ENCODE data around the gene GAB4.
A peak's percentile ranks its signal among the peaks of the same experiment; 100 is the strongest.

Gene GAB4

DNA sequence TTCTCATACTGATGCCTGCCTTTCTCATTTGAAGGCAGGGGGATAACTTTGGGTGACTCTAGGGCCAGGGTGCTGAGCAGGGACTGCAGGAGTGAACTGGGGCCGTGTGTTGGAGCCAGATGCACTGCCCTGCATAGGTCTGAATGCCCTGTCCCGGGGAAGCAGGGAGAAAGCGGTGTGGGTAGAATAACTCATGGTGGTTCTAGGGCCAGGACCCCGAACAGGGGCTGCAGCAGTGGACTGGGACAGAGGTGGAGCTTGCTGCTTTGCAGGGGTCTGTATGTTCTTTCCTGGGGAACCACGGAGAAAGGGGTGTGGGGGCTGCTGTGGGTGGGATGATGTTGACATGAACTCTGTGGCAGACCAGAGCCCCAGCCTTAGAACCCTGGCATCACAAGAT lies 52.9 kb downstream of the GAB4 start:
- Histone ChIP-seq H3K4me3 (ENCODE audit: insufficient read depth in 1 of 2, low read depth in 1 of 2, low read length in 2 of 2) (no peak overlapping the region), H3K18ac (ENCODE audit: low read depth in 1 of 2, low read length in 2 of 2) (no peak overlapping the region), H2BK5ac (ENCODE audit: low read depth, low read length, poor library complexity, severe bottlenecking) (no peak overlapping the region), H3K4me2 (ENCODE audit: low read length, poor library complexity, severe bottlenecking) (no peak overlapping the region), H3K27me3 (ENCODE audit: control insufficient read depth in 1 of 2, insufficient read depth in 1 of 2, low read length in 2 of 2) (peaks cover 0 to 10% of the 10 kb centered on the region in 2 experiments), H3K9me3 (ENCODE audit: control insufficient read depth, low read length) (no peaks in the 10 kb centered on the region), H4K91ac (ENCODE audit: low read length) (no peak overlapping the region), H2BK120ac (ENCODE audit: low read depth, low read length) (no peak overlapping the region), H3K36me3 (ENCODE audit: control insufficient read depth in 1 of 2, insufficient read depth in 2 of 2, low read depth in 1 of 2, low read length in 2 of 2) (no peaks in the 10 kb centered on the region), H4K8ac (ENCODE audit: low read length) (no peak overlapping the region), H3K4me1 (ENCODE audit: control insufficient read depth, insufficient read depth, low read depth, low read length) (no peaks in the 10 kb centered on the region), H3K27ac (ENCODE audit: low read length, poor library complexity, severe bottlenecking) (no peak overlapping the region), H3K4ac (ENCODE audit: low read depth in 1 of 2, low read length in 2 of 2) (no peak overlapping the region), H3K23ac (ENCODE audit: low read length in 2 of 2) (no peak overlapping the region), H3K9ac (ENCODE audit: low read length) (no peak overlapping the region), H3K14ac (ENCODE audit: low read length in 2 of 2) (no peak overlapping the region), H2AFZ (ENCODE audit: low read depth, low read length) (no peak overlapping the region), H2BK12ac (ENCODE audit: low read length in 2 of 2) (no peak overlapping the region), H3K79me1 (replicated peaks; ENCODE audit: low read length, poor library complexity, severe bottlenecking) (no peaks in the 10 kb centered on the region), H2BK15ac (ENCODE audit: low read depth, poor library complexity, severe bottlenecking) (no peak overlapping the region), H2AK5ac (ENCODE audit: low read length, severe bottlenecking) (no peak overlapping the region)
- no peak for DNase-seq
- 45% methylated on average over 5 of the region's 5 CpGs for WGBS

DNA sequence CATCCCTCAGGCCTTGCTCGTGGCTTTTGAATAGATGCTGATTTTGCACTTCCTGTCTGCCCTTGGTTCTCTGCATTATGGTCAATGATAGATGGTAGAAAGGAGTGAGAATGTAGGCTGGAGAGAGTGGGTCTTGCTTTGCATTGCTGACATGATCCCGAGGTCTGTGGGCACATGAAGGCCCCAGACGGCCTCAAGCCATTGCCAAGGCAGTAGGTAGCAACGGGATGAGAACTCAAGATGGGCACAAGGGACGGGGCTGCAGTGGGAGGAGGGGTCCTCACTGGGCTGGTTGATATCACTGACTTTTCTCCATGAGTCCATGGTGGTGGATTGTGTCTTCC lies 54.0 kb downstream of the GAB4 start:
- no peak for DNase-seq
- no peak overlapping the region for H2AFZ ChIP-seq (ENCODE audit: low read depth, low read length)
- H4K8ac ChIP-seq (ENCODE audit: low read length): no peak overlapping the region
- 42% methylated on average over 5 of the region's 5 CpGs for WGBS
- no peak overlapping the region for H2BK12ac ChIP-seq (ENCODE audit: low read length in 2 of 2)
- H2AK5ac ChIP-seq (ENCODE audit: low read length, severe bottlenecking): no peak overlapping the region
- peaks cover 0 to 10% of the 10 kb centered on the region in 2 experiments for H3K27me3 ChIP-seq (ENCODE audit: control insufficient read depth in 1 of 2, insufficient read depth in 1 of 2, low read length in 2 of 2)
- no peak overlapping the region for H3K23ac ChIP-seq (ENCODE audit: low read length in 2 of 2)
- no peaks in the 10 kb centered on the region for H3K36me3 ChIP-seq (ENCODE audit: control insufficient read depth in 1 of 2, insufficient read depth in 2 of 2, low read depth in 1 of 2, low read length in 2 of 2)
- H3K4ac ChIP-seq (ENCODE audit: low read depth in 1 of 2, low read length in 2 of 2): no peak overlapping the region
- no peak overlapping the region for H3K14ac ChIP-seq (ENCODE audit: low read length in 2 of 2)
- H3K79me1 ChIP-seq (replicated peaks; ENCODE audit: low read length, poor library complexity, severe bottlenecking): no peaks in the 10 kb centered on the region
- H2BK120ac ChIP-seq (ENCODE audit: low read depth, low read length): no peak overlapping the region
- H3K18ac ChIP-seq (ENCODE audit: low read depth in 1 of 2, low read length in 2 of 2): no peak overlapping the region
- H3K4me3 ChIP-seq (ENCODE audit: insufficient read depth in 1 of 2, low read depth in 1 of 2, low read length in 2 of 2): no peak overlapping the region
- no peak overlapping the region for H2BK15ac ChIP-seq (ENCODE audit: low read depth, poor library complexity, severe bottlenecking)
- H3K4me2 ChIP-seq (ENCODE audit: low read length, poor library complexity, severe bottlenecking): no peak overlapping the region
- H3K4me1 ChIP-seq (ENCODE audit: control insufficient read depth, insufficient read depth, low read depth, low read length): no peaks in the 10 kb centered on the region
- no peak overlapping the region for H3K9ac ChIP-seq (ENCODE audit: low read length)
- no peak overlapping the region for H4K91ac ChIP-seq (ENCODE audit: low read length)
- no peak overlapping the region for H3K27ac ChIP-seq (ENCODE audit: low read length, poor library complexity, severe bottlenecking)
- H3K9me3 ChIP-seq (ENCODE audit: control insufficient read depth, low read length): no peaks in the 10 kb centered on the region
- H2BK5ac ChIP-seq (ENCODE audit: low read depth, low read length, poor library complexity, severe bottlenecking): no peak overlapping the region

DNA sequence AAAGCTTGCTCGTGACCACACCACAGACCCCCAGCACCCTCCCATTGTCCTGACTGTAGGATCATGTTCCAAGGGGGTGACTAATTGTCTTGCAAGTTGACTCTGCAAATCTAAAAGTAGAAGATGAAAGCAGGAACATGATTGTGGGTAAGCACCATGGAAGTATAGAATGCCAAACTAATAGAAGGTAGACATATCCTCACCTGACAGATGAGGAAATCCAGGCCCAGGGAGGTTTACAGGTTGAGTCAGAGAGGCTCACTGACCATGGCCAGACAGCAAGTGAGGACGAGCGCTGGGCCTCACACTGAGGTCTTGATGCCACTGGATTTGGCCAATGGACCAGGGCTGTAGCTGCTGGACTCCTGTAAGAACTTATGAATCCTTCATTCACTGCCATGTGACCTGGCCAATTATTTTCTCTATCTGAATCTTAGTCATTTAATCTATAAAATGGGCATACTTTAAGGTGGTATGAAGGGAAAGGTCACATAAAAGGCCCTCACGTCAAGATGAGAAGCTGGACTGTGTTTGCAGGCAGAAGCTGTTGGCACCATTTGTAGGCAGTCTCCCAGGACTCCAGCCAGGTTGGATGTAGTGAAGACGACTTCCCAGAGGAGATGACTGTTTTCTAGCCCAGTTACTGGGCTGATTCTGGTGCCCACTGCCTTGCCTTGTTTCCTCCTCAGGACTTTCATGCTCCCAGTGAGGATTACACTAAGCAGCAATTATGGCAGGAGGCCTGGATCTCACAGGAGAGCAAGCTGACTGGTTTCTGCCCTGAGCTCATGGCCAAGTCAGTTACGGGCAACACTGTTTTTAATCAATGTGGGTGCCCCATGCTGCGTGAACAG lies 54.6 kb downstream of the GAB4 start:
- Histone ChIP-seq H2BK15ac (ENCODE audit: low read depth, poor library complexity, severe bottlenecking) (no peak overlapping the region), H3K27ac (ENCODE audit: low read length, poor library complexity, severe bottlenecking) (no peak overlapping the region), H3K4me1 (ENCODE audit: control insufficient read depth, insufficient read depth, low read depth, low read length) (no peaks in the 10 kb centered on the region), H3K18ac (ENCODE audit: low read depth in 1 of 2, low read length in 2 of 2) (no peak overlapping the region), H3K36me3 (ENCODE audit: control insufficient read depth in 1 of 2, insufficient read depth in 2 of 2, low read depth in 1 of 2, low read length in 2 of 2) (no peaks in the 10 kb centered on the region), H2AK5ac (ENCODE audit: low read length, severe bottlenecking) (no peak overlapping the region), H3K4me3 (ENCODE audit: insufficient read depth in 1 of 2, low read depth in 1 of 2, low read length in 2 of 2) (no peak overlapping the region), H3K14ac (ENCODE audit: low read length in 2 of 2) (no peak overlapping the region), H4K91ac (ENCODE audit: low read length) (no peak overlapping the region), H2BK12ac (ENCODE audit: low read length in 2 of 2) (no peak overlapping the region), H3K9ac (ENCODE audit: low read length) (no peak overlapping the region), H2BK5ac (ENCODE audit: low read depth, low read length, poor library complexity, severe bottlenecking) (no peak overlapping the region), H2BK120ac (ENCODE audit: low read depth, low read length) (no peak overlapping the region), H3K23ac (ENCODE audit: low read length in 2 of 2) (no peak overlapping the region), H3K4ac (ENCODE audit: low read depth in 1 of 2, low read length in 2 of 2) (no peak overlapping the region), H4K8ac (ENCODE audit: low read length) (no peak overlapping the region), H2AFZ (ENCODE audit: low read depth, low read length) (no peak overlapping the region), H3K9me3 (ENCODE audit: control insufficient read depth, low read length) (no peaks in the 10 kb centered on the region), H3K27me3 (ENCODE audit: control insufficient read depth in 1 of 2, insufficient read depth in 1 of 2, low read length in 2 of 2) (peaks cover 0 to 10% of the 10 kb centered on the region in 2 experiments), H3K4me2 (ENCODE audit: low read length, poor library complexity, severe bottlenecking) (no peak overlapping the region), H3K79me1 (replicated peaks; ENCODE audit: low read length, poor library complexity, severe bottlenecking) (no peaks in the 10 kb centered on the region)
- DNase-seq: no peak
- 53% methylated on average over 7 of the region's 7 CpGs for WGBS

DNA sequence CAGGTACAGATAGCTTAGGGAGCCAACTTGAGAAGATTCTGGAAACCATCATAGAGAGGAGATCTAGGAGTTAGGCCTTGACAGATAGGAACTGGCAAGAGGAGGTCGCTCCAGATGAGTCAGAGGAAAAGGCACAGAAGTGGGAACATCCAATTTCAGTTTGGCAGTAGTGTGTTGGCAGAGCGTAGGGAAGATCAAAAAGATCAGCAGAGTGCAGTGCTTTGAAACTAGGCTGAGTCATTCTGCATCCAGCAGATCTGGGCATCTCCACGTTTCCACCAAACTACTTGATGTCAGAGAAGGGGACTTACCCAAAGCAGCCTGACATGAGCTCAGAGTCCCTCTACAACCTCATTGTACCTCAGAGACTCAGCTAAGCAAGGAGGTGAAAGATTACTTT lies 58.5 kb downstream of the GAB4 start:
- no peak overlapping the region for H3K18ac ChIP-seq (ENCODE audit: low read depth in 1 of 2, low read length in 2 of 2)
- H2AK5ac ChIP-seq (ENCODE audit: low read length, severe bottlenecking): no peak overlapping the region
- H2AFZ ChIP-seq (ENCODE audit: low read depth, low read length): no peak overlapping the region
- no peak overlapping the region for H3K27ac ChIP-seq (ENCODE audit: low read length, poor library complexity, severe bottlenecking)
- no peaks in the 10 kb centered on the region for H3K36me3 ChIP-seq (ENCODE audit: control insufficient read depth in 1 of 2, insufficient read depth in 2 of 2, low read depth in 1 of 2, low read length in 2 of 2)
- H3K79me1 ChIP-seq (replicated peaks; ENCODE audit: low read length, poor library complexity, severe bottlenecking): no peaks in the 10 kb centered on the region
- no peak overlapping the region for H3K23ac ChIP-seq (ENCODE audit: low read length in 2 of 2)
- 22% methylated on average over 3 of the region's 3 CpGs for WGBS
- H2BK15ac ChIP-seq (ENCODE audit: low read depth, poor library complexity, severe bottlenecking): no peak overlapping the region
- H3K9me3 ChIP-seq (ENCODE audit: control insufficient read depth, low read length): no peaks in the 10 kb centered on the region
- H3K14ac ChIP-seq (ENCODE audit: low read length in 2 of 2): no peak overlapping the region
- no peaks in the 10 kb centered on the region for H3K27me3 ChIP-seq (ENCODE audit: control insufficient read depth in 1 of 2, insufficient read depth in 1 of 2, low read length in 2 of 2)
- no peak overlapping the region for H3K4me2 ChIP-seq (ENCODE audit: low read length, poor library complexity, severe bottlenecking)
- no peak overlapping the region for H4K8ac ChIP-seq (ENCODE audit: low read length)
- H3K9ac ChIP-seq (ENCODE audit: low read length): peak overlapping the region; percentile 9
- H3K4me1 ChIP-seq (ENCODE audit: control insufficient read depth, insufficient read depth, low read depth, low read length): no peaks in the 10 kb centered on the region
- H2BK12ac ChIP-seq (ENCODE audit: low read length in 2 of 2): no peak overlapping the region
- DNase-seq: no peak
- H4K91ac ChIP-seq (ENCODE audit: low read length): no peak overlapping the region
- no peak overlapping the region for H2BK120ac ChIP-seq (ENCODE audit: low read depth, low read length)
- H3K4ac ChIP-seq (ENCODE audit: low read depth in 1 of 2, low read length in 2 of 2): no peak overlapping the region
- no peak overlapping the region for H2BK5ac ChIP-seq (ENCODE audit: low read depth, low read length, poor library complexity, severe bottlenecking)
- no peak overlapping the region for H3K4me3 ChIP-seq (ENCODE audit: insufficient read depth in 1 of 2, low read depth in 1 of 2, low read length in 2 of 2)

All from mesenchymal stem cell (in vitro differentiated cells and primary cell).